ENCODE data around the gene TBC1D1.

Gene TBC1D1

DNA sequence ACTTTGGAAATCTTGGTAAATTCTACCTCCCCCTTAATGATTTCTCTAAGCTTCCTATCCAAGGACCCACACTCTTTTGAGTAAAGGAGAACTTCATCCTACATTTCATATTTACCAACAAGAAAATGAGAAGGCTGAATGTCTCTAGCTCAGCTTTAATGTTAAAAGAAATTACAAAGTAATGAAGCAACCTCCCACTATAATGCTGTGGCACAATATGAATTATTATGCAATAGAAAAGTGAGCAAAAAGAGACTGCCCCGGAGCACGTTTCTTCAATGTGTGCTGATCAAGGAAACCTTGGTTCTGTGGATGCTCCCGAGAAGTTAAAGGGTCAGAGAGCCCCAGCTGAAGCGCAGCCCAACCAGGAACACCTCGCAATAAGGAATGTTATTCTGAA lies 9.1 kb upstream of the TBC1D1 start:
- ChIA-PET CTCF (interaction anchor here (0.8 to 1.0 kb wide), 3 partner anchors 14 to 178 kb away, joined by 3 to 4 read pairs (median 3); no protein-coding TSS in a partner anchor), POLR2A (no interaction called here)
- Histone ChIP-seq H3K36me3 (ENCODE audit: control insufficient read depth in 2 of 2, insufficient read depth in 1 of 2, low read length in 2 of 2) (no peaks in the 10 kb centered on the region), H3K9me3 (ENCODE audit: control insufficient read depth, insufficient read depth, low read depth, low read length) (no peaks in the 10 kb centered on the region), H3K27ac (ENCODE audit: extremely low read depth, low read depth, low read length) (no peak overlapping the region), H3K4me1 (ENCODE audit: control insufficient read depth, insufficient read depth, low read length) (peaks cover 4% of the 10 kb centered on the region; the same call in 1 of the 2 replicates), H3K4me3 (ENCODE audit: low read depth, low read length) (no peak overlapping the region)
- TF ChIP-seq ZBTB20 (tag by site-specific recombination; IDR thresholded peaks at IDR 0.05) (no peak), ZNF792 (tag by site-specific recombination; IDR thresholded peaks at IDR 0.05) (no peak), ZBTB17 (tag by site-specific recombination; IDR thresholded peaks at IDR 0.05) (no peak), ZNF701 (tag by site-specific recombination; IDR thresholded peaks at IDR 0.05) (no peak), KLF1 (tag by site-specific recombination; IDR thresholded peaks at IDR 0.05) (no peak), SETDB1 (IDR thresholded peaks at IDR 0.05; ENCODE audit: insufficient read length, low read length) (no peak), YY2 (tag by site-specific recombination; IDR thresholded peaks at IDR 0.05) (no peak), ZNF76 (tag by site-specific recombination; IDR thresholded peaks at IDR 0.05; ENCODE audit: borderline replicate concordance, low read depth) (no peak), HOXC10 (CRISPR knock-in tag; IDR thresholded peaks at IDR 0.05) (no peak), ZXDB (tag by site-specific recombination; IDR thresholded peaks at IDR 0.05) (no peak)
- TF ChIP-seq, protein P1, sequence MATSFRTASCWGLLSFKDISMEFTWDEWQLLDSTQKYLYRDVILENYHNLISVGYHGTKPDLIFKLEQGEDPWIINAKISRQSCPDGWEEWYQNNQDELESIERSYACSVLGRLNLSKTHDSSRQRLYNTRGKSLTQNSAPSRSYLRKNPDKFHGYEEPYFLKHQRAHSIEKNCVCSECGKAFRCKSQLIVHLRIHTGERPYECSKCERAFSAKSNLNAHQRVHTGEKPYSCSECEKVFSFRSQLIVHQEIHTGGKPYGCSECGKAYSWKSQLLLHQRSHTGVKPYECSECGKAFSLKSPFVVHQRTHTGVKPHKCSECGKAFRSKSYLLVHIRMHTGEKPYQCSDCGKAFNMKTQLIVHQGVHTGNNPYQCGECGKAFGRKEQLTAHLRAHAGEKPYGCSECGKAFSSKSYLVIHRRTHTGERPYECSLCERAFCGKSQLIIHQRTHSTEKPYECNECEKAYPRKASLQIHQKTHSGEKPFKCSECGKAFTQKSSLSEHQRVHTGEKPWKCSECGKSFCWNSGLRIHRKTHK (tag by site-specific recombination; IDR thresholded peaks at IDR 0.05) = no peak
- TF ChIP-seq, protein P2, sequence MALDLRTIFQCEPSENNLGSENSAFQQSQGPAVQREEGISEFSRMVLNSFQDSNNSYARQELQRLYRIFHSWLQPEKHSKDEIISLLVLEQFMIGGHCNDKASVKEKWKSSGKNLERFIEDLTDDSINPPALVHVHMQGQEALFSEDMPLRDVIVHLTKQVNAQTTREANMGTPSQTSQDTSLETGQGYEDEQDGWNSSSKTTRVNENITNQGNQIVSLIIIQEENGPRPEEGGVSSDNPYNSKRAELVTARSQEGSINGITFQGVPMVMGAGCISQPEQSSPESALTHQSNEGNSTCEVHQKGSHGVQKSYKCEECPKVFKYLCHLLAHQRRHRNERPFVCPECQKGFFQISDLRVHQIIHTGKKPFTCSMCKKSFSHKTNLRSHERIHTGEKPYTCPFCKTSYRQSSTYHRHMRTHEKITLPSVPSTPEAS (tag by site-specific recombination; IDR thresholded peaks at IDR 0.05) = no peak

GRCh38 chr4:37882665-37883296 lies 8.1 kb upstream of the TBC1D1 start:
- Histone ChIP-seq H3K4me3 (ENCODE audit: low read depth, low read length) (no peak overlapping the region), H3K36me3 (ENCODE audit: control insufficient read depth in 2 of 2, insufficient read depth in 1 of 2, low read length in 2 of 2) (no peaks in the 10 kb centered on the region), H3K27ac (ENCODE audit: extremely low read depth, low read depth, low read length) (no peak overlapping the region), H3K4me1 (ENCODE audit: control insufficient read depth, insufficient read depth, low read length) (no peaks in the 10 kb centered on the region), H3K9me3 (ENCODE audit: control insufficient read depth, insufficient read depth, low read depth, low read length) (no peaks in the 10 kb centered on the region)
- CTCF ChIA-PET = interaction anchor here (1.0 kb wide), 2 partner anchors 40 to 152 kb away, joined by 3 to 4 read pairs; no protein-coding TSS in a partner anchor
- POLR2A ChIA-PET = no interaction called here
- no peak for TF ChIP-seq ZXDB (tag by site-specific recombination; IDR thresholded peaks at IDR 0.05)
- TF ChIP-seq ZBTB17 (tag by site-specific recombination; IDR thresholded peaks at IDR 0.05) = peak; percentile 63
- TF ChIP-seq GLI2 (tag by site-specific recombination; IDR thresholded peaks at IDR 0.05; ENCODE audit: borderline replicate concordance, low read depth) = no peak

GRCh38 chr4:37884855-37885487 lies 5.9 kb upstream of the TBC1D1 start:
- Histone ChIP-seq H3K4me3 (ENCODE audit: low read depth, low read length) (no peak overlapping the region), H3K9me3 (ENCODE audit: control insufficient read depth, insufficient read depth, low read depth, low read length) (no peaks in the 10 kb centered on the region), H3K36me3 (ENCODE audit: control insufficient read depth in 2 of 2, insufficient read depth in 1 of 2, low read length in 2 of 2) (no peaks in the 10 kb centered on the region), H3K27ac (ENCODE audit: extremely low read depth, low read depth, low read length) (no peak overlapping the region), H3K4me1 (ENCODE audit: control insufficient read depth, insufficient read depth, low read length) (no peaks in the 10 kb centered on the region)
- ChIA-PET CTCF (interaction anchor here (1.2 kb wide), 1 partner anchor 9 kb away, joined by 3 read pairs; no protein-coding TSS in a partner anchor), POLR2A (no interaction called here)
- no peak for TF ChIP-seq IKZF3 (tag by site-specific recombination; IDR thresholded peaks at IDR 0.05)
- no peak for TF ChIP-seq ZNF132 (tag by site-specific recombination; IDR thresholded peaks at IDR 0.05; ENCODE audit: borderline replicate concordance)
- no peak for TF ChIP-seq ZNF274 (IDR thresholded peaks at IDR 0.05; ENCODE audit: low read length)
- TF ChIP-seq ZNF274 (tag by site-specific recombination; IDR thresholded peaks at IDR 0.05; ENCODE audit: borderline replicate concordance) = no peak
- TF ChIP-seq ZNF211 (tag by site-specific recombination; IDR thresholded peaks at IDR 0.05; ENCODE audit: low read depth) = no peak
- peak; percentile 49; the same call in 1 of the 2 replicates for TF ChIP-seq ZFHX2 (tag by site-specific recombination; conservative IDR thresholded peaks at IDR 0.05)
- TF ChIP-seq ZNF623 (tag by site-specific recombination; IDR thresholded peaks at IDR 0.05) = peak; percentile 91
